H4 (cell line): ENCODE results near the gene DPP4. TPM values are rescaled to one million over a fixed set of nuclear protein-coding genes. Genes with fewer than 3 reads are reported as not detected.
"Not testable (repeated sequence)": the region's sequence is repeated elsewhere in the genome, so short reads cannot be mapped to it uniquely, and the experiment has no call there.

Experiments
- DNase-seq: peaks from one replicate; pipeline ENCODE4 v3.0.0-alpha.2; 2015; ENCODE audit warnings: low spot score
- total RNA-seq: library from RNA; depleted of rRNA; stranded (reverse); fragments of >200 nt; shearing (Covaris generic); gene quantifications from 2 replicates; pipeline ENCODE4 v1.2.3, GENCODE V29; 2014

The DPP4 gene
- total RNA-seq, 1 experiment from 2014 or later: not detected

DNA sequence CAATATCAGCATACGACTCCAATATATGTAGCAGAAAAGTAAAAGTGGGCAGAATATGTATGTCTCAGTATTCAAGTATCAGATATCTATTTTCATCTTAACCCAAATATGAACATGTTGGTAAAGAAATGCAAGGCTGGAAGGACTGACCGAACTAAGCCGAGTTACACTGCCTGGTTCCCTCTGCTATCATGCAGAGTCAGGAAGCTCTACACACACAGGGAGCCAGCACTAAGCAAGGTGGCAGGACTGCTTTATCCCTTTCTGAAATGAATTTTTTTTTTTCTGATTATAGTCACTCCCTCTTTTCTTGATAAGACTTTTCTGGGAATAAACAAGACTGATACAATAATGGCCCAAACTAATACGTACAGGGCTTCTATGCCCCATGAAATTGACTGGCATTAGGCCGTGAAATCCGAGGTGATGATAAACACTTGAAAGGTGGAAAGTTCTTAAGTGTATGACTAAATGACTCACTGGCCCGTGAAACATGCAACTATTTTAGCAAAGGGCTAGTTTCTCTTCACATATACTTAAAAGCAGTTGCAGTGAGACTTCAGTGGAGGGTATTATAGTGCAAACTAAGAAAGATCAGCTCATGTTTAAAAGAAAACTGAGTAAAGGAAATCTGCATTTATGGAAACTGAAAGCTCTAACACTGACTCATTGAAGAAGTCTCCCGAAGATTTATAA, 14.9 kb downstream of the DPP4 start:
- no peak for DNase-seq

DNA sequence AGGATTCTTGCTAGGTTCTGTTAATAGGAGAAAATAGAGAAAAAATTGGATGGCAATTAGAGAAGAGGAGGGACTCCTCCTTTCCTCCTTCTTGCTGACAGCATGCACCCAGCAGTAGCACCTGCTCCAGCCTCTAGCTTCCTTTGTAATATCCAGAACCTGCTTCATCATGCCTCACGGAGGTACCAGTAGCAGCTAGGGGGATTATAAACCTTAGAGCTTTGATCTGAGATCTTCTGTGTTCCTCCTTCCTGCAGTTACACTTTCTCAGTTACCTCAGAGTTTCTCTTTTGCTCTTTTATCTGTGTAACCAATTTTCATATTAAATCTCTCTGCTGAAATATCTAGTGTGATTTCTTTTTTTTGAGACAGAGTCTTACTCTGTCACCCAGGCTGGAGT, 16.6 kb downstream of the DPP4 start:
- DNase-seq: no peak

DNA sequence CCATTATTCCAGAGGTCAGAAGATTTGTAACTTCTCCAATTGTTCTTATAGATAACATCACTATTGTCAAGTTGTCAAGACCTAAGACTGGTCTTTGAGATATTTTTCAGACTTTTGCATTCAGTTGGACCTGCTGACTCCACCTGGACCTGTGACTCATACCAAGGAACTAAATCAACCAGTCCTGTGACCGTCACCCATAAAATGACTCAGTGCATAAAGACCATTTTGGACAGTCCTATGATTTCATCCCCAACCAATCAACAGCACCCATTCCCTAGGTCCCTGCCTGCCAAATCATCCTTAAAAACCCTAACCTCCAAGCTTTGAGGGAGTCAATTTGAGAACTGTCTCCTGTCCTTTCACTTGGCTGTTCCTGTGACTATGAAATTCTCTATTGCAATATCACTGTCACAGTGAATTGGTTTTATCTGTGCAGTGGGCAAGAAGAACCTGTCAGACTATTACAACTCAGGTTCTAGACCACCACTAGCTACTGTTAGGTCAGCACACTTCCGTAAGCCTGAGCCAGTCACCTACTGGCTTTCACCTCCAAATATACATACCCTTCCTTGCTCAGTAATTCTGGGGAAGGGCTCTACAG, 17.1 kb downstream of the DPP4 start:
- no peak for DNase-seq

DNA sequence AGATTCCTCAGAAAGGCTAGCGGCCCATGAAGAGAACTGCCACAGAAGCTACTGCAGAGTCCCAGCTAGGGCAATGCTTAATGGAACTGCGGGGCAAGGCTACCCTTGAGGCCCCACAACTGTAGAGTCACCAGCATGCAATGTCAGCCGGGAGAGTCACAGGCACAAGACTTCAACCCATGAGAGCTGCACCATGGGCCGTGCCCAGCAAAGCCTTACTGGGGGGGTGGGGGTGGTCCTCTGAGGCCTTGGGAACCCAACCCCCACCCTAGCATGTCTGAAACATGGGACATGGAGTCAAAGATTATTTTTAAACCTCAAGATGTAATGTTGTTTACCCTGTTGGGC, 20.2 kb downstream of the DPP4 start:
- DNase-seq: no peak

DNA sequence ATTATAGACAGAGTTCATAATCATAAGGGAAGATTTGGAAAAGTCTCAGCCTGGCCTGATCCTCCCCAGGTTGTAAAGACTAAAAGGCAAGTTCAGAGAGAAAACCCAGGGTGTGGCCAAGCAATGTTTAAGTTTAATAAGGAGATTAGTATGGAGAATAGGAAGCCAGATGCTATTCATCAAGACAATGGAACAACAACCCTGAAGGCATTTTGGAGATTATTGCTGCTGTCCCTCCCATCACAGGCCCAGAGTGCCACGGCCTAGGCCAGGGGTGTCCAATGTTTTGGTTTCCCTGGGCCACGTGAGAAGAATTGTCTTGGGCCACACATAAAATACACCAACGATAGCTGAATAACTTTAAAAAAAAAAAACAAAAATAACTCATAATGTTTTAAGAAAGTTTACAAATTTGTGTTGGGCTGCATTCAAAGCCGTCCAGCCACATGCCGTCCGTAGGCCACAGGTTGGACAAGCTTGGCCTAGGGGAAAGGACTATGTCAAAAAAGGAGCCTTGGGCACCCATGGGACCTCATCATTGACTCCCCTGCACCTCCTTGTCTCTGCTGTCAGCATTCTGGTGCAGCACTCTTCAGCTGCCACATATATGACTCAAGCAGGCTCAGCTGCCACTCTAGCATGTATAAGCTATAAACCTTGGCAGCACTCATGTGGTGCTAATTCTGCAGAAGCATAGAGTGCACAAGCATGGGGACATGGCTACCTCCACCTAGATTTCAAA, 20.8 kb downstream of the DPP4 start:
- no peak for DNase-seq

DNA sequence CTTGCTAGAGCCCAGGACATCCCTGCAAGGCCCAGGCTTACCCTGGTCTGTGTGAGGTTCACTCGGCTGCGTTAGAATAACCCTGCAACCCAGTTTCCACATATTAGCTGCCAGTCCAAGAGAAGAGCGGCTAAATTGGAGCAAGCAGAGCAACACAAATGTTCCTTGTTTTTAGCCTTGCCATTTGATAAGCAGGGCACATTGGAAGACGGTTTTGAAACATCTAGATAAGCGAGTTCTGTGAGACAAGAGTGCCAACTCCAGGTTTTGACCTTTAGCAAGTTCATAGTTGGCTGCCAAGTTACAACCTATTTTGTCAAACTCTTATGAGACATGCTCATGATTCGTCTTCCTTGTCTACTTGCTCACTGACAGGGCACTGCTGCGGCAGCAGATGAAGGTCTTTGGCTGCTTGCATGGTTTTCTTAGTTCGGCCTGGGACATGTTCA, 23.5 kb downstream of the DPP4 start:
- DNase-seq: no peak

DNA sequence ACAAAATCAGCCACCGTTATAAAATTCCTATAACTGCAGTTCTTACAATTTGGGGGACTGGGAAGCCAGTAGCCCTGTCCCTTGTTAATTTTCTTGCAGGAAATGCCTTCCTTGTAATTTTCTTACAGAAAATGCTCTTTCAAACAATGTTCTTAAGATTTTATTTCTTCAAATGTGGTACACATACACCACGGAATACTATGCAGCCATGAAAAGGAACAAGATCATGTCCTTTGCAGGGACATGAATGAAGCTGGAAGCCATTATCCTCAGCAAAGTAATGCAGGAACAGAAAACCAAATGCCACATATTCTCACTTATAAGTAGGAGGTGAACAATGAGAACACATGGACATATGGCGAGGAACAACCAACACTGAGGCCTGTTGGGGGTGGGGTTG, 24.9 kb downstream of the DPP4 start:
- DNase-seq: not testable (repeated sequence)

DNA sequence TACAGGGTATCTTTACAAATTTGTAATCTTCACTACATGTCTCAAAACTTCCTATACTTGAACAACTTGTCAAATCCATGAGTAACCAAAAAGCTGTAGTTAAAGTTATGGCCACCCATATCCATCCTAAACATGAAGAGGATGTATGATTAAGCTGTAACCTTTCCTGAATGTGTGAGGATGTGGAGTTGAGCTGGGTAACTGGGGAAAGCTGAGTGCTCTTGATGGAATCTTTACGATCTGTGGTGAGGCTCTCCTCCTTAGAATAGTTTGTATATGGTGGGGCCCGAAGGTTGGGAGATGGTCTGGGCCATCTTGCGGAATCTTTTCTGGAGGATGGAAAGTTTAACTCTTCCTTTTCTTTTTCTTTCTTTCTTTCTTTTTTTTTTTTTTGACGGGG, 29.4 kb downstream of the DPP4 start:
- no peak for DNase-seq

DNA sequence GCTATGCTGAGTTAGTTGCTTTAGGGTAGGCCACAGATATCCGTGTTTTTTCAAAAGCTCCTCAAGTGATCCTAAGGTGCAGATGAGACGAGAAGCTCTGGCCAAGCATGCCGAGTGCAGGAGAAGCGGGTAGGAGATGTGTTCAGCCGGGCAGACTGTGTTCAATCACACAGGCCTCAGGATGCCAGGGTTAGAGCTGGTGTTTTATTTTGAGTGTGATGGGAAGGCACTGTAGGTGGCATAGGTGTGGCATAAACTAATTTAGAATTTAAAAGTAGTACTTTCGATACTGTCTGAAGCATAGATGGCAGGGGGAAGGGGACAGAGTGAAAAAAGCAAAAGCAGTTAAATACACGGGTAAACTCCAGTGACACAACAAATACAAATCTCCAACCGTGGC, 30.9 kb downstream of the DPP4 start:
- no peak for DNase-seq

DNA sequence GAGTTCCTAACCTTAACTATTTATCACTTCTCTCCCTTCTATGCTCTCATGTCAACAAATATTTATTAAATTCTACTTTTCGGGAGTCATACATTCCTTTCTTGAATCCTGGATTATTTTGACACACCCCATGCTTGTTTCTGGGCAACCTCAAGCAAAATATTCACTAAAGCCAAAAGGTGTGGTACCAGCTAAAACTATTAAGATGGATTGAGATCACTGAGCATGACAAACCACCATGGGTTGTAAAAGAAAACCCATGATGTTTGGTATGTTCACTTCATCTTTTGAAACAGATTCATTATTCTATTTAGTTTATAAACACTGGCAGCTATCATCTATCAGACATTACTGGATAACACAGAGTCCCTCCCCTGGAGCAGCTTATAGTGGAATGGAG, 32.5 kb downstream of the DPP4 start:
- no peak for DNase-seq

DNA sequence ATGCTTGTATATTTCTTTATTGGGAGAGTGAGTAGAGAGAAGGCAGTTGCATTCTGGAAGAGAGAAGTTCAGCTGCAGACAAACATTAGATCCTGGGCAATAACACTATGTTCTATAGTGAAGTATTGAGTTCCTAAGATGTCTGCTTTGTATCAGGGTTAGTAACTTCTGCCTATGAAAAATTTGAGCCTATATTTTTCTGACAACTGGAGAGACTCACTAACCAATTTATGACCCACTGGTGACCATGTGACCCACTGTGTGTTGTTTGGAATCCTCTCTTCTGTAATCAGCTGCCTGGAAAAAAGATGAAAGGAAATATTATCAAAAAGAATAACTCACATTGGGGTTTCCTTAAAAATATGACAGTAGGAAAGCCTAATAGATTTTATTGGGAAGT, 35.3 kb downstream of the DPP4 start:
- DNase-seq: no peak

DNA sequence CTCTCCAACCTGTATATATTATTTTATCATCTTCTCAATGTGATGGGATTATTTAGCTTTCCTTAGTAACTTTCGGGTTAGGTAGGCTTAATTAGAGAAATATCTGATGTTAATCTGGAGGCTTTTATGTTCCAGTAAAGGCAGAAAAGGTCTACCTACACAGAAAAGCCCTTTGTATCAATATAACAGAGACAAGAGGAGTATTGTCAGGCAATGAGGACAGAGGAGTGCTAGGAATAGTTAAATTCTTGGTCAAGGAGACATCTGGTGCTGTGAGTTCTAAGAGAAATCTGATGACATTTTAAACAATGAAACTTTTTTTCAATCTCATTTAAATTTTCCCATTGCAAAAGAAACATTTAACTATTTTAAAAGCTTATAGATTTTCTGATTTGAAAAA, 36.1 kb downstream of the DPP4 start:
- DNase-seq: no peak

DNA sequence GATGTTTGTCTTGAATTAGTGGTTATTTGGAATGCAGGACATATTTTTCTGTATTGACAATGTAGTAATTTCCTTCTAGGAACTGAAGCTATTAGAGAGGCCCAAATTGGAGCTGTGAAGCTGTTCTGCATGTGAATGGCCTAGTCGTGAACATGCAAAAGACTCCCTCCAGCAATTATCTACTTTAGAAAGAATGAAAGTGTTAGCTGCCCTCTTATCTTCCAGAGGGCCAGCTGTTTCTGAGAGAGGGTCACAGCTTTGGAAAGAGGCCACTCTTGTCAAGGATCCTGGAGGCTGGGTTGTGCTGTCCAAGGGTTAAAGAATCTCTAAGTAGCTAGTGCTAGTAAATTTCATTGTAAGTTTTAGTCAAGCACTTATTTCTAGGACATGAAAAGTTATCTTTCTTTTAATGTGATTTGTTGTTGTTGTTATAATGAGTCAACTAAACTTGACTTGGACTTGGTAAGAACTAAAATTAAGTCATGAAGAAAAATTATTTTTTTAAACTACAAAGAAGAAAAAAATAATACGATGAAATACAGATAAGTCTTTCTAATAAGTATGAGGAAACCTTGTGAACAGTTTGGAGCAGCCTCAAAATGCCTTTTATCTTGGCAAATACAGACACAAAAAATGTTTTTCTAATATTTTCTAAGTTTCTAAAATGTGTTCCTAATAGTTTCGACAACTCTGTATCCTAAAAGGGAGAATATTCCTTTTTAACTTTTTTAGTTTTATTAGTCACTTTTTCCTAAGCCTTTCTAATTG, 36.8 kb downstream of the DPP4 start:
- no peak for DNase-seq

DNA sequence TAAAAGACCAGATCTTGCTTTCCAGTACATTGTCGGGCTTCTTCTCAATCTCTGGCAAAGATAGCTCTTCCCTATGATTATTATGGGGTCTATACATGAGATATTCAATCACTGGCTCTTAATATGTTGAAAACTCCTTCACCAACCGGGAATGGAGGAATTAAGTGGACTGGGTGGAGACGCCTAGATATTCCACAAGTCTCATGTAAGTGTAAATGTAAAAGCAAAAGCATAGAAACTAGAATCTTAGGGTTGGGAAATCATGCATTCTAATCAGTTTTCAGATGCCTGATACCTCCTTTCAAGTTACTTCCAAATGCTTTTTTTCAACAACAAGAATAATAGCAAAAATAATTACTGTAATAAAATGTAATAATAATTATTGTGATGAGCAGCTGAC, 38.0 kb downstream of the DPP4 start:
- DNase-seq: no peak

DNA sequence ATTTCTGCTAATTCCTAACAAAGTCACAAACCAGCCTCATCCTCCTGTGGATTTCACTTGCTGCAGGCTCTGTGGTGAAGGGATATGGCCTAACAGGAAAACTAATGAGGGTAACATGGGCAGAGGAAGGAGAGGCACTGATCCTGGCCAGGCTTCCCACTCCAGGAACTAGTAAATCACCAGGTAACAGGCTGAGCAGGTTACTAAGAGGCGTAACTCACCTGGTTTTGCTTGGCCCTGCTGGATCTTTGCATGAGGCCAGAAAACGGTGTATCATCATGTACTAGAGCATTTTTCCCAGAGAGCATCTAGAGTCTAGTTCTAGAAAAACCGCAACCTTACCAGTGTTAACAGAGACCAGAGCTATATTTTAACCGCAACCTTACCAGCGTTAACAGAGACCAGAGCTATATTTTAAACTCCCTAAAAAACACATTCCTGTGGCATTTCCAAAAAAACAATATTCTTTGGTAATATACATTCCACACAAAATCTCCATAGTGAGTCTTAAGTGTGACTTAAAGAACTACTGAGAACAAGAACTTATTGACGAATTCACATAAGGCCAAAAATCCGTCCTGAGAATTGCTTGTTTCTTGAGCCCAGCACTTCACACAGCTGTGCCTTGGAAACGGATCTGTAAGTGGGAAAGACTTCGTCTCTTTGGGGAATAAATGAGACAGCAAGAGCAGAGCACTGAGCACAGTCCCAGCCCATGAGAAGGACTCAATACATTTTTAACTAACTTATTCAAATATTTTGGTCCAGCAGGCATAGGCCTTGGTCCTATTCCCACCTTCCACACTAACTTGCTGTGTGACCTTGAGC, 43.4 kb downstream of the DPP4 start:
- no peak for DNase-seq

DNA sequence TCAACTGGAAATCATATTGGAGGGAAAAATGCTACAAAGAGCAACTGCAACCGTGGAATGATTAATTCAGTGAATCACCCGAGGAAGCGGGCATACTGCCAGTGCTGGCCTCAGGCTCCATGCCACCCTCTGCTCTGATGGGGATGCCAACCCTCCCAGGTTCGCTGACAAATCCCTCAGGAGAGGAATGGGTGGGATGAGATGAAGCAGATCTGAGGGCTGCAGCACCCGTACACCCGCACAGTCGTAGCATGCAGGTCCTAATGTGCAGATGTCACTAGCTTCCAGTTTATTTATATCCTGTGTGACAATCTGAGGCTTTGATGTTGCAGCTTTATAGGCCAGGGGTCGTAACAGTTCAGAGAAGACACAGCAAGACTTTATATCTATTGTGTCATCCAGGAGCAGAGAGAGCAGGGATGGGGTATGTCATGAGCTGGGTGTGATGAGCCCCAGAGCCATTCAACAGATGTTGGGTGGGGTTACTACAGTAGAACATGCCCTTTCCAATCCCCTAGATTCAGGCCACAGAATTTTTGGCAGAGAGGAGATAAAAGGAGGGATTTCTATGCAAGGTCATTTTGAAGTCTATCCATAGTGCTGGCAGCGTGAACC, 44.6 kb downstream of the DPP4 start:
- peak; percentile 42 for DNase-seq

DNA sequence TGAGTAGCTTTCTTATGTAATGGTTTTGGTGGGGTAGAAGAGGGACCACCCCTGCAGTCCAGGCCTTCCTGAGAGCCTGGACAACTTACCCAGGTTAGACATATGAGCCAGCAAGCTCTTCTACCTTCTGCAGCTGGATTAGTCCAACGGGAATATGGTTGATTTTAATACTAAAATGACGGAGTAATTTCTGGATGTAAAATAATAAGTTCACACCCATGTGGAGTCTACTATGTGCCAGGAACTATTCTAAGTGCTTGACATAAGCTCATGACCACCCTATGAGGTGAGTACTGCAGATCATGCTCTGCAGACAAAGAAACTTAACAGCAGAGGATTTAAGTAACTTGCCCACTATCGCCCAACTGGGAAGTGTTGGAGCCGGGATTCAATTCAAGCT, 45.5 kb downstream of the DPP4 start:
- no peak for DNase-seq

DNA sequence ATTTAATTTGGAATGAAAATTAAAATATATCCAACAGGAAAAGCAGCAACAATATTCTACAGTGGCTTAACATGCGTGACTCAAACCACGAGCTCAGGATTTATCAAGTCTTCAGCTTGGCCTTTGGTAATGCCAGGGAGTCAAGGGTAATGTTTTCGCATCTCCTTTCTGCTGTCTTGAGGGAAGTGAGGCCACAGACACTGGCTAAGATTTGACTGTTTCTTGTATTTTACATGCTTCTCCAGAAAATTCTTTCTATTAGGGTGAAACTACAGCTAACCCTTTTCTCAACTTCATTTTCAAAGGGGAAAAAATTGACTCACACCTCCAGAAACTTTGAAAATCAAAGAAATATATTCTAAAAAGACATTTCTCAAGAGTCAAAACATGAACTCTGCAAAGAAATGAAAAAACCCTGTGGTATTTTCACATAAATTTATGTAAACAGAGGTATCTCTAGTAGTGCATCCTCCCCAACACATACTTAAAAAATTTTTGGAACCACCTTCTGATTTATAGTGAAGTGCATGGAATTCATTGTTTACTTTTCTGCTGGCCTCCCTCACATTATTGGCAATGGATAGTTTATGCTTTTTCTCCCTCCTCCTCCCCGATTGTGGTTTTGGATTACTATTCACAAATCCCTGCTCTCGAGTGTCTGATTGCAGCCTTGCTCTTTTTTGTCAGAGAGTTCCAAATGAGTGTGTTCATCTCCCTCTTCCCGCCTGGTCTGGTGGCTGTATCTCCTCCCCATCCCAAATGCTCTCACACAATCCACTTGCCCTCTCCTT, 48.7 kb downstream of the DPP4 start:
- peak; percentile 11 for DNase-seq

DNA sequence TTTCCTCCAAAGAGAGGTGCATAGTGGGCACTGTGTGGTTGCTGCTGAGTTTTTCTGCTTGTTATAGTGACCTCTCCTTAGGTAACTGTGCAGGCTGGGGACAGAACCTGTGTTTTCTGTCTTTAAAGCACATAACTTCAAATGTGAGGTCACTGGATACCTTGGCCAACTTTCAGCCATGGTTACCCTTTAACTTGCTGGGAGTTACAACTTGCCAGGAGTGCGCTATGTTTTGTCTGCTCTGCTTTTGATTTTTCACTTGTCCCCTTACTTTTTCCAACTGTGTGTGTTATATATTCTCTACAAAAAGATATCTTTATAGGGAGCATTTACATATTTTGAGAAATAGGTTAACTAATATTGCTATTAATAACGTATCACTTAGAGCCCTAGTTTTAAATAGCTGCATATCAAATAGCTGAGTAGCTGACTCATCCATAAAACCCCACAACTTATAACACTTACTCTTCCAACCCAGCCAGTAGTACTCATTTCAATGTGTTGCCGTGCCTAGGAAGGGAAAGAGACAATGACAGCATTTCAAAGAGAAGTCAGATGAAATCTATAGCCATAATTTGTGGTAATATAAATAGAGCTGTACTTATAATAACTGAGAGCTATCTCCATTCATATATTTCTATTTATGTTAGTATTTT, 51.6 kb downstream of the DPP4 start:
- DNase-seq: no peak
